NT2/D1 (cell line): ENCODE data around the gene ARCN1.

Experiments
- SUZ12 ChIP-seq: IDR thresholded peaks from 2 replicates; pipeline ENCODE4 v1.6.1; 2011; ENCODE audit not compliant: insufficient read length, insufficient read depth; ENCODE audit errors: extremely low read depth
- YY1 ChIP-seq: IDR thresholded peaks from 2 replicates; pipeline ENCODE4 v1.6.1; 2011; ENCODE audit not compliant: insufficient read length, insufficient read depth
- ZNF274 ChIP-seq: IDR thresholded peaks from 2 replicates; pipeline ENCODE4 v1.6.1; 2011; ENCODE audit warnings: mild to moderate bottlenecking, low read depth, low read length

DNA sequence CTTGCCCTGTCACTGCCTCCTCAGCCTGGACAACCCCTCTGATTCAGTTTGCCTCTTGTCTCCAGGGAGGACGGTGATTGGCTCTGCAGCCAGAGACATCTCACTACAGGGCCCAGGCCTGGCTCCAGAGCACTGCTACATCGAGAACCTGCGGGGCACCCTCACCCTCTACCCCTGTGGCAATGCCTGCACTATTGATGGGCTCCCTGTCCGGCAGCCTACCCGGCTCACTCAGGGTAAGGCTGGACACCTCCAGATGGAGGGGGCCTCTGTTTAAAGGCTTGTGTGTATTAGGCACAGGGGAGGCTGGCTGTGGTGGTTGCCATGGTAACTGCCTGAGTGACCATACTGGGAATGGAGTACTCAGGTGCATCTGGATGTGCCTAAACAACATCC is 43.8 kb downstream of the ARCN1 start:
- TF ChIP-seq YY1: no peak
- no peak for TF ChIP-seq SUZ12
- TF ChIP-seq ZNF274: no peak
